Muscle layer of colon (tissue), 2 donors: Measurements from ENCODE around the gene IGIP.

Source experiments
- H3K27ac ChIP-seq: one replicate; pipeline ENCODE4 v1.7.0; 2013; ENCODE audit warnings: low read depth, mild to moderate bottlenecking, low read length, moderate library complexity
- H3K27me3 ChIP-seq, 2 donors: one replicate each; pipeline ENCODE4 v1.7.0; 2013; ENCODE audit warnings: low read length in 2 of 2, mild to moderate bottlenecking in 2 of 2; ENCODE audit not compliant: insufficient read depth in 2 of 2, control insufficient read depth in 1 of 2
- H3K36me3 ChIP-seq: one replicate; pipeline ENCODE4 v1.7.0; 2013; ENCODE audit warnings: mild to moderate bottlenecking, low read length; ENCODE audit not compliant: insufficient read depth
- H3K4me1 ChIP-seq: one replicate; pipeline ENCODE4 v1.7.0; 2013; ENCODE audit warnings: mild to moderate bottlenecking, low read length; ENCODE audit not compliant: insufficient read depth
- H3K4me3 ChIP-seq, 2 donors: one replicate each; pipeline ENCODE4 v1.7.0; 2013; ENCODE audit warnings: low read length in 2 of 2, low read depth in 1 of 2, mild to moderate bottlenecking in 1 of 2, moderate library complexity in 1 of 2
- H3K9ac ChIP-seq: one replicate; pipeline ENCODE4 v1.7.0; 2013; ENCODE audit warnings: low read length
- H3K9me3 ChIP-seq: one replicate; pipeline ENCODE4 v1.7.0; 2013; ENCODE audit warnings: mild to moderate bottlenecking, low read length
- donor health status: abdominal sarcoma.
- donor health status: Adenocarcinoma of cecum.

IGIP gene

GRCh38 chr5:140174014-140174413 is 48.3 kb downstream of the IGIP start:
- no peaks in the 10 kb centered on the region for H3K36me3 ChIP-seq
- no peaks in the 10 kb centered on the region for H3K9me3 ChIP-seq
- H3K27ac ChIP-seq: no peak overlapping the region
- H3K9ac ChIP-seq: no peak overlapping the region
- no peak overlapping the region for H3K4me3 ChIP-seq
- no peaks in the 10 kb centered on the region for H3K27me3 ChIP-seq
- H3K4me1 ChIP-seq: peaks cover 24% of the 10 kb centered on the region

GRCh38 chr5:140174465-140175366 is 49.0 kb downstream of the IGIP start, which contains the start of gene CYSTM1:
Gene CYSTM1 (plus strand): TSS chr5:140175188. CDS start chr5:140194466, 19,278 bp downstream.
- Histone ChIP-seq H3K4me3 (peak within 1 kb of the TSS; percentile 66 to 95), H3K36me3 (no peaks in the 10 kb centered on the region), H3K27me3 (no peaks in the 10 kb centered on the region), H3K4me1 (peaks cover 24% of the 10 kb centered on the region), H3K9ac (peak within 1 kb of the TSS; percentile 87), H3K9me3 (no peaks in the 10 kb centered on the region), H3K27ac (peak within 1 kb of the TSS; percentile 93)

- H3K9me3 ChIP-seq: no peaks in the 10 kb centered on the region
- H3K27me3 ChIP-seq: no peaks in the 10 kb centered on the region
- H3K4me3 ChIP-seq: peak overlapping the region; percentile 66 to 95
- no peaks in the 10 kb centered on the region for H3K36me3 ChIP-seq
- peaks cover 31% of the 10 kb centered on the region for H3K4me1 ChIP-seq
- H3K9ac ChIP-seq: peak overlapping the region; percentile 87
- peak overlapping the region; percentile 93 for H3K27ac ChIP-seq
These were observed 49.8 kb downstream of the IGIP start for GRCh38 chr5:140175367-140176030.

- Histone ChIP-seq H3K4me3 (peak overlapping the region; percentile 66 to 95), H3K27ac (peak overlapping the region; percentile 93), H3K36me3 (no peaks in the 10 kb centered on the region), H3K27me3 (no peaks in the 10 kb centered on the region), H3K9me3 (no peaks in the 10 kb centered on the region), H3K9ac (peak overlapping the region; percentile 87), H3K4me1 (peaks cover 32% of the 10 kb centered on the region)
These were observed 50.3 kb downstream of the IGIP start for GRCh38 chr5:140176031-140176387.

GRCh38 chr5:140178086-140178410 is 52.3 kb downstream of the IGIP start:
- H3K36me3 ChIP-seq: no peaks in the 10 kb centered on the region
- peaks cover 45% of the 10 kb centered on the region for H3K4me1 ChIP-seq
- H3K9ac ChIP-seq: no peak overlapping the region
- no peaks in the 10 kb centered on the region for H3K27me3 ChIP-seq
- H3K27ac ChIP-seq: no peak overlapping the region
- no peak overlapping the region for H3K4me3 ChIP-seq
- H3K9me3 ChIP-seq: no peaks in the 10 kb centered on the region

- Histone ChIP-seq H3K9me3 (no peaks in the 10 kb centered on the region), H3K27me3 (no peaks in the 10 kb centered on the region), H3K9ac (no peak overlapping the region), H3K36me3 (no peaks in the 10 kb centered on the region), H3K4me1 (peaks cover 50% of the 10 kb centered on the region), H3K4me3 (no peak overlapping the region), H3K27ac (no peak overlapping the region)
These were observed 52.9 kb downstream of the IGIP start for GRCh38 chr5:140178482-140179116.
